HG03108 (cell line): ENCODE results near the gene ZNF554.
"Not testable (repeated sequence)": the region's sequence is repeated elsewhere in the genome, so short reads cannot be mapped to it uniquely, and the experiment has no call there.

ENCODE experiments used
- ATAC-seq: cut with Tn5 transposase; IDR thresholded peaks from one replicate; pipeline ENCODE4 v1.9.1; 2021; ENCODE audit warnings: moderate library complexity; ENCODE audit not compliant: unreplicated experiment

Gene ZNF554

DNA sequence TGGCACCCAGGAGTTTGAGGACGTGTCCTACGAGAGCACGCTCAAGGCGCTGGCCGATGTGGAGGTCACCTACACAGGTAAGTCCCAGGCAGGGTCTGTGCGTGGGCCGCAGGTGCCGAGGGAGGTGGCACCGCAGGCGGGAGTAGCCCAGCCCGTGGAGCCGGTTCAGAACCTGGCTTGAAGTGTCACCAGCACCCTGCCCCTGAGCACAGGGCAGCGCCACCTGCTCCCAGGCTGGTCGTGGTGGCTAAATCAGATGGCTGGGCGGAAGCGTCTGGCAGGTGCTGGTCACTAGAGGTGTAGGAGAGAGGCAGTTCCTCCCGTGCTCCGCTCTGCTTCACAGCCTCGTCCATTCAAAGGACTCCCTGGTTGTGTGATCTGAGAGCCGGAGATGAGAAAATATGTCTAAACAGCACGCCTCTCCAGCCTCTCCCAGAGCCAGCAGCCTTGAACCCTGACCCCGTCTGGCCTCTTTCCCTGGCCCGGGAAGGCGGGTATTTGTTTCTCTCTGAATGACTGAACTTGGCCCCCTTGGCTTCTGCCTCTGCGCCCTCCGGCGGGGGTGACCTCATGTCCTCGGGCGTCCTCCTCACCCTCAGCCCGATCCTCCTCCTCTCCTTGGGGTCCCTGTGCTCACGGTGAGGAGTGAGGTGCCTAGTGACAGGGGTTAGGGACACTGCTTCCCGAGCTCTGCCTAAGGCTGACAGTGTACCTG lies 29.0 kb upstream of the ZNF554 start:
- no peak for ATAC-seq

DNA sequence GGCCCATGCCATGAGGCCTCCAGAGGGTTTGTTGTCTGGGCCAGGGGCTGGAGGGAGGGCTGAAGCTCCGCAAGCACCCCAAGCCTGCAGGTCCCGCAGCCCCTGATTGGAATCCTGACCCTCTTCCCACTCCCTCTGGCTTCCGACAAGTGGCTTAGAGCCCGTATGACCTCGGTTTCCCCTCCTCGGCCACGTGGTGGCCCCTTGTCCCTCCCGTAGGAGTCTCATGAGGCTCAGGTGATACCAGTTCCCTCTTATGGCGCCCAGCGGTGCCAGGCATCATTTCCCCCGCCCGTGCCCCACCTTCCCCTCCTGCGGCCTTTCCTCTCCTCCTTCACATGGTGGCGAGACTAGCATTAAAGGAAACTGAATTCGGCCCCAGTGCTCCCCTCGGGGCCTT lies 28.2 kb upstream of the ZNF554 start:
- no peak for ATAC-seq

DNA sequence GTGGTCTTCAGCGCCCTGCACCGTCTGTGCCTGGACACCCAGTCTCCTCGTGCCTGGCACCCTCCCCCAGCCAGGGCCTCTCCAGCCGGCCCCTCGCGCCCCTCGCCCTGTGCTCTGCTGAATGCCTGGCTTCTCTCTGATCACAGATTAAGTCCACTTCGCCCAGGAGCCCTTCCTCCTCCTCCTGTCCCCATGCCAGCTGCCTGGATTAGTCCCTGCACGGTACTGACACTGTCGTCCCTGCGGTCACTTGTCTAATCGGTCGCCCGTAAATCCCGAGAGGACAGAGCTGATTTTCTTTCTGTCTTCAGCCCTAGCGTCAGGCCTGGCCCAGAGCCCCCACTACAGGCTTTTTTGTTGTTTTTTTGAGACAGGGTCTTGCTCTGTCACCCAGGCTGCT lies 27.8 kb upstream of the ZNF554 start:
- ATAC-seq = no peak

DNA sequence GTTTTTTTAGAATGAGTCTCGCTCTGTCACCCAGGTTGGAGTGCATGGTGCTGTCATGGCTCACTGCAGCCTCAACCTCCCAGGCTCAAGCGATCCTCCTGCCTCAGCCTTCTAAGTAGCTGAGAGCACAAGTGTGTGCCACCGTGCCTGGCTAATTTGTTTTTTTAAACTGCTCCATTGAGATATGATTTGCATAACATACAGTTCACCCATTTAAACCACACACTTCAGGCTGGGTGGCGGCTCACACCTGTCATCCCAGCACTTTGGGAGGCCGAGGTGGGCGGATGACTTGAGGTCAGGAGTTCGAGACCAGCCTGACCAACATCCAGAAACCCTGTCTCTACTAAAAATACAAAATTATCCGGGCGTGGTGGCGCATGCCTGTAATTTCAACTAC lies 27.0 kb upstream of the ZNF554 start:
- not testable (repeated sequence) for ATAC-seq

DNA sequence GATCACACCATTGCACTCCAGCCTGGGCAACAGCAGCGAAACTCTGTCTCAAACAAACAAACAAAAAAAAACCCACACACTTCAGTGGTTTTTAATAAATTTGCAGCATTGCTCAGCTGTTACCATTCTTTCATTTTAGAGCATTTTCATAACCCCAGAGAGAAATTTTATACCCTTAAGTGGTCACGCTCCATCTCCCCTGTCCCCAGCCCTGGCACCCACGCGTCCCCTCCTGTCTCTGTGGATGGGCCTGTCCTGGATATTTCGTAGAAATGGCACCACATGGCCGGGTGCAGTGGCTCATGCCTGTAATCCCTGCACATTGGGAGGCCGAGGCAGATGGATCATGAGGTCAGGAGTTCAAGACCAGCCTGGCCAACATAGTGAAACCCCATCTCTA lies 26.5 kb upstream of the ZNF554 start:
- ATAC-seq = no peak

GRCh38 chr19:2793577-2793976 lies 26.1 kb upstream of the ZNF554 start:
- no peak for ATAC-seq

DNA sequence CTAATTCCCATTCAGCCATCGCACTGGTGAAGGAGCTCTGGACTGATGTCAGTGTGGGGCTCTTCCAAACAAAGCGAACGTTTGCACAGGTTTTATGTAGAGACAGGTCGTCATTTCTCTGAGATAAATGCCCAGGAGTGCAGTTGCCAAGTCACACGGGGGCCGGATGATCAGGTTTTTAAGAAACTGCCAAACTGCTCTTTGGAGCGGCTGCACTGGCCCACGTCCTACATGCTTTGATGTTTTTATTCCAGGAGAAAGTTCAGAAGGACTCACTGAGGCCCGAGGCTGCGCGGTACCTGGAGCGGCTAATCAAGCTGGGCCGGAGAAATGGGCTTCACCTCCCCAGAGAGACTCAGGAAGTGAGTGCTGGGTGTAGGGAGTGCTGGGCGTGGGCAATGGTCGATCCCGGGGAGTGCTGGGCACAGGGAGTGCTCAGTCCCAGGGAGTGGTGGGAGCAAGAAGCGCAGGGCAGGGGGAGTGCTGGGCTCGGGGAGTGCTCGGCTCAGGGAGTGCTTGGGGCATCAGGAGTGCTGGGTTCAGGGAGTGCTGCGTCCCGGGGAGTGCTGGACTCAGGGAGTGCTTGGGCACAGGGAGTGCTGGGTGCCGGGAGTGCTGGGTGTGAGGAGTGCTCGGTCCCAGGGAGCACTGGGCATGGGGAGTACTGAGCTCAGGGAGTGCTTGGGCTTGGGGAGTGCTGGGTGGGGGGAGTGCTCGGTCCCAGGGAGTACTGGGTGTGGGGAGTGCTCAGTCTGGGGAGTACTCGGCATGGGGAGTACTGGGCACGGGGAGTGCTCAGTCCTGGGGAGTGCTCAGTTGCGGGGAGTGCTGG lies 23.6 kb upstream of the ZNF554 start:
- ATAC-seq = no peak

DNA sequence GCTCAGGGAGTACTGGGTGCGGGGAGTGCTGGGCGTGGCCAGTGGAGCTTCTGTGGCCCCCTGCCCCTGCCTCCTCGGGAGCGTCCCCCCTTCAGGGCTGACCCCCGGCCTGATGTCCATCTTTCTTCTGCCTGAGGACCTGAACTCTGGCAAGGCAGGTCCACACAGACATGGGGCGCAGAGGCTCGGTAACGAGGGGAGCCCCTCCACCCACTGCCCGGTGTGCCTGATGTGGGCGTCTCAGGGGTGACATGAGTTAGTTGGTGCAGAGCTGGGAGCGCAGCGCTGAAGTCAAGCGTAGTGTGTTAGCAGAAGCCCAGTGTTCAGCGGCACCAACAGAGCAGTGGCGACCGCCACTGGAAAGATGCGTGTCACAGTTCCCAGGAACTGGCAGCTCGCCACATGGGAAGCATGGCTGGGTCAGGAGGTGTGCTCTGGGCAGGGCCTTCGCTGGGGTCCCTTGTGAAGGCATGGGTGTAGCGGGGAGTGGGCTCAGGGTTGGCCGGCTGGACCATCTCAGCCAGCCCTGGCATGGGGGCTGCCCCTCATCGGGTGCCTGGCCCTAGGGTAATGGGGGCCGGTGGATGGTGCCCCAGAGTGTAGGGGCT lies 22.9 kb upstream of the ZNF554 start:
- no peak for ATAC-seq

GRCh38 chr19:2797280-2797679 lies 22.4 kb upstream of the ZNF554 start:
- ATAC-seq = no peak

DNA sequence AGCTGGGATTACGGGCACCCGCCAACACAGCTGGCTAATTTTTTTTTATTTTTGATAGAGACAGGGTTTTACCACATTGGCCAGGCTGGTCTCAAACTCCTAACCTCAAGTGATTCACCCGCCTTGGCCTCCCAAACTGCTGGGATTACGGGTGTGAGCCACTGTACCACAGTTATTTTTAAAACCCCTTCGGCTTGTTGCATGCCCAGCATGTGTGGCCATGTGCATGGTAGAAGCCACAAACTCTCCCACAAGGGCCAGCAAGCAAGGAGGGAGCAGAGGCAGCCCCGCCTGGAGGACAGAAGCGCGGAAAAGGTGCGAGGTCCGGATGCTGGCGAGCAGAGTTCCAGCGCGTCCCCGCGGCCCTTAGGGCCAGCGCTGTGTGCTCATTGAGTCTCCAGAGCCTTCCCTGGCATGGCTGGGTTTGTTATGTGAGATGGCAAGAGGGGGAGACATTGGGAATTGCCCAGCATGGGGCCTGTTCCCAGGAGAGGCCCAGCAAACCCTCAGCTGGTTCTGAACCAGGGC lies 21.4 kb upstream of the ZNF554 start:
- ATAC-seq = no peak

- no peak for ATAC-seq
Observed at GRCh38 chr19:2798733-2799132, 20.9 kb upstream of the ZNF554 start.

- no peak for ATAC-seq
Observed at GRCh38 chr19:2799273-2800020, 20.2 kb upstream of the ZNF554 start.

- ATAC-seq = no peak
Observed at GRCh38 chr19:2800506-2800905, 19.2 kb upstream of the ZNF554 start.

GRCh38 chr19:2802826-2803225 lies 16.8 kb upstream of the ZNF554 start:
- no peak for ATAC-seq

- no peak for ATAC-seq
Observed at GRCh38 chr19:2803486-2804155, 16.0 kb upstream of the ZNF554 start.

GRCh38 chr19:2804156-2805004 lies 15.3 kb upstream of the ZNF554 start:
- ATAC-seq = no peak

DNA sequence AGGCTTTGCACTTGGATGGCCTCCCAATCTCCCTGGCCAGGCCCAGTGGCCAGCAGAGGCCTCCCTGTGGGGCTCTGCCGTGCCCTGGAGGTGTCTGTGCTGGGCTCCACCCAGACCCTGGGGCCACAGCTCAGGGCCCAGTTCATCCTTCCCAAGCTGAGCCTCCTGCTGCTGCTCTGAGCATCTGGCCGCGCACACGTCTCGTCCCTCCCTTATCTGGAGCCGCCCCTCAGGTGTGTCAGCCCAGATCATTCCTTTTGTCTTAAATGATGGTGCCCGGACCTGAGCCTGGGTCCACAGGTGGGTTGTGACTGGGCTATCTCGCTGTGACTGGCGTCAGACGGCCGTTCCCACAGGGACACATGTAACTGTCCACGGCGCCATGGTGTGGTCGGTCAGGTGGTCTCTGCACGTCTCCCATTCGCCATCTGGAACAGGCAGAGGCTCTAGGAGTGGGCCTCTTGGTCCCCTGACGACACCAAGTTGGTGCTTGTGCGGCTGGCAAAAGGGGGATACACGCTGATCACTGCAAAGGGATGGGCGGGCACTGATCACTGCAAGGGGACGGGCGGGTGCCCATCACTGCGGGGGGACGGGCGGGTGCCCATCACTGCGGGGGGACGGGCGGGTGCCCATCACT lies 14.3 kb upstream of the ZNF554 start:
- ATAC-seq = no peak

GRCh38 chr19:2805991-2806649 lies 13.5 kb upstream of the ZNF554 start:
- ATAC-seq = no peak
